Aorta (tissue), 5 donors: Measurements from ENCODE around the gene SLC26A11. TPM values are rescaled to one million over a fixed set of nuclear protein-coding genes. Genes with fewer than 3 reads are reported as not detected.

Source experiments
- ATAC-seq: fragments of 200-7000 bp; cut with Tn5 transposase; one replicate; pipeline ENCODE4 v1.9.1; 2022; ENCODE audit warnings: moderate library complexity; ENCODE audit not compliant: low FRiP score
- DNase-seq, 2 donors: peaks; one replicate each; pipeline ENCODE4 v3.0.0-alpha.2; 2020
- H3K27ac ChIP-seq, 2 donors: one replicate each; pipeline ENCODE4 v1.5.1; 2013; ENCODE audit warnings: low read length in 2 of 2, mild to moderate bottlenecking in 2 of 2, moderate library complexity in 2 of 2, control low read depth in 1 of 2, inconsistent platforms in 1 of 2, low read depth in 1 of 2
- H3K27me3 ChIP-seq, 2 donors: one replicate each; pipeline ENCODE4 v1.6.1; 2013; ENCODE audit warnings: control low read depth in 1 of 2, low read length in 1 of 2, mild to moderate bottlenecking in 1 of 2, moderate library complexity in 1 of 2; ENCODE audit not compliant: insufficient read depth in 2 of 2, control insufficient read depth in 1 of 2
- H3K36me3 ChIP-seq, 2 donors: one replicate each; pipeline ENCODE4 v1.6.1; 2013; ENCODE audit warnings: control low read depth in 1 of 2, low read length in 1 of 2, mild to moderate bottlenecking in 1 of 2; ENCODE audit not compliant: insufficient read depth in 2 of 2, control insufficient read depth in 1 of 2
- H3K4me1 ChIP-seq, 2 donors: one replicate each; pipeline ENCODE4 v1.6.1; 2013; ENCODE audit warnings: low read length in 2 of 2, control low read depth in 1 of 2, mild to moderate bottlenecking in 1 of 2, moderate library complexity in 1 of 2; ENCODE audit not compliant: insufficient read depth in 2 of 2, control insufficient read depth in 1 of 2
- H3K4me3 ChIP-seq, 2 donors: one replicate each; pipeline ENCODE4 v1.5.1; 2013; ENCODE audit warnings: low read length in 2 of 2, control low read depth in 1 of 2, mild to moderate bottlenecking in 1 of 2
- H3K9me3 ChIP-seq: one replicate; pipeline ENCODE4 v1.6.1; 2013; ENCODE audit warnings: mild to moderate bottlenecking, low read length; ENCODE audit not compliant: control insufficient read depth
- WGBS, 2 donors: extraction: QIAGEN DNeasy Blood & Tissue Kit; methylation state at CpG; one replicate each; pipeline ENCODE4 v1.1.7; 2013; 5-methylcytosine and 5-hydroxymethylcytosine counted together
- intact Hi-C, 2 donors: fragments of 100-400 bp; cut with DNase I; formaldehyde crosslinking; loops; one replicate each; pipeline versions ENCODE4 v1.14.2 to v1.15.0; 2022
- polyA plus RNA-seq, 2 donors: library from polyadenylated mRNA; stranded (reverse); fragments of 200-250 nt; gene quantifications; one replicate each; pipeline ENCODE4 v1.2.3, GENCODE V29; 2013
- total RNA-seq, 2 donors: library from RNA; stranded (reverse); fragmentation: NEBNext Ultra II Directional; extraction: Animal tissue kit (Norgen Biotek cat#: 25700); gene quantifications; one replicate each; pipeline ENCODE4 v1.2.1, GENCODE V29; 2021
- donor health status: healthy with polysubstance abuse.
- donor health status: Bipolar disorder and iron deficiency.
- donor health status: DM: no; HTN: no; CAD: no.
- donor health status: DM: no; HTN: no; CAD: no.
- donor health status: DM: yes; HTN: yes; CAD: no.

The SLC26A11 gene
- total and polyA plus RNA-seq, 4 donors: 7.3 to 34.0 (median 17.5) TPM

GRCh38 chr17:80202197-80202596, 18.0 kb upstream of the SLC26A11 start:
- no peak for ATAC-seq
- WGBS, 2 donors: 86 to 89% methylated on average over 17 of the region's 17 CpGs
- Histone ChIP-seq H3K4me1 (no peaks in the 10 kb centered on the region), H3K27me3 (no peaks in the 10 kb centered on the region), H3K36me3 (no peaks in the 10 kb centered on the region), H3K4me3 (no peak overlapping the region), H3K27ac (no peak overlapping the region), H3K9me3 (no peaks in the 10 kb centered on the region)
- intact Hi-C loops: no loop called here
- DNase-seq: no peak

- no peak overlapping the region for H3K4me3 ChIP-seq
- ATAC-seq (no peak), DNase-seq (no peak)
- intact Hi-C loops: no loop called here
- H3K4me1 ChIP-seq: no peaks in the 10 kb centered on the region
- no peaks in the 10 kb centered on the region for H3K9me3 ChIP-seq
- no peaks in the 10 kb centered on the region for H3K36me3 ChIP-seq
- H3K27ac ChIP-seq: no peak overlapping the region
- H3K27me3 ChIP-seq: no peaks in the 10 kb centered on the region
- WGBS, 2 donors: 79 to 81% methylated on average over 11 of the region's 11 CpGs
These were observed 16.7 kb upstream of the SLC26A11 start for GRCh38 chr17:80203471-80203963.

GRCh38 chr17:80204626-80205468, 15.4 kb upstream of the SLC26A11 start:
- intact Hi-C loops: no loop called here
- H3K27ac ChIP-seq: no peak overlapping the region
- WGBS, 2 donors: 77 to 80% methylated on average over 19 of the region's 19 CpGs

GRCh38 chr17:80205811-80206210, 14.4 kb upstream of the SLC26A11 start:
- ATAC-seq (no peak), DNase-seq (no peak)
- intact Hi-C loops: no loop called here
- H3K4me1 ChIP-seq: no peaks in the 10 kb centered on the region
- H3K36me3 ChIP-seq: peaks cover 0 to 2% of the 10 kb centered on the region in 2 donors
- no peaks in the 10 kb centered on the region for H3K27me3 ChIP-seq
- no peak overlapping the region for H3K4me3 ChIP-seq
- H3K9me3 ChIP-seq: no peaks in the 10 kb centered on the region
- no peak overlapping the region for H3K27ac ChIP-seq
- WGBS, 2 donors: 83 to 87% methylated on average over 13 of the region's 13 CpGs

More at GRCh38 chr17:80204626-80205468, 15.4 kb upstream of the SLC26A11 start:
- Histone ChIP-seq H3K9me3 (no peaks in the 10 kb centered on the region), H3K27me3 (no peaks in the 10 kb centered on the region), H3K4me1 (no peaks in the 10 kb centered on the region), H3K36me3 (no peaks in the 10 kb centered on the region), H3K4me3 (no peak overlapping the region)
- DNase-seq: no peak
- ATAC-seq: no peak

GRCh38 chr17:80208050-80208449, 12.2 kb upstream of the SLC26A11 start:
- Histone ChIP-seq H3K27me3 (no peaks in the 10 kb centered on the region), H3K9me3 (no peaks in the 10 kb centered on the region), H3K4me3 (no peak overlapping the region), H3K4me1 (no peaks in the 10 kb centered on the region), H3K27ac (no peak overlapping the region), H3K36me3 (peaks cover 0 to 2% of the 10 kb centered on the region in 2 donors)
- DNase-seq: no peak
- ATAC-seq: no peak
- 96% methylated on average over 12 to 16 of the region's 16 CpGs for WGBS, 2 donors
- intact Hi-C loops: no loop called here

- intact Hi-C loops: no loop called here
- peaks cover 0 to 2% of the 10 kb centered on the region in 2 donors for H3K36me3 ChIP-seq
- no peak for ATAC-seq
These were observed 10.5 kb upstream of the SLC26A11 start for GRCh38 chr17:80209765-80210164.

GRCh38 chr17:80210348-80211108, 9.7 kb upstream of the SLC26A11 start:
- Histone ChIP-seq H3K9me3 (no peaks in the 10 kb centered on the region), H3K4me3 (no peak overlapping the region), H3K27me3 (no peaks in the 10 kb centered on the region), H3K36me3 (peaks cover 0 to 2% of the 10 kb centered on the region in 2 donors), H3K27ac (no peak overlapping the region), H3K4me1 (no peaks in the 10 kb centered on the region)
- DNase-seq (no peak), ATAC-seq (no peak)
- 95 to 96% methylated on average over 47 of the region's 47 CpGs for WGBS, 2 donors
- intact Hi-C loops: no loop called here

More at GRCh38 chr17:80209765-80210164, 10.5 kb upstream of the SLC26A11 start:
- 88 to 91% methylated on average over 12 of the region's 12 CpGs for whole genome bisulfite sequencing, 2 donors
- Histone ChIP-seq H3K27me3 (no peaks in the 10 kb centered on the region), H3K27ac (no peak overlapping the region), H3K4me3 (no peak overlapping the region), H3K9me3 (no peaks in the 10 kb centered on the region), H3K4me1 (no peaks in the 10 kb centered on the region)
- DNase-seq: no peak

GRCh38 chr17:80212109-80212508, 8.1 kb upstream of the SLC26A11 start:
- peaks cover 0 to 2% of the 10 kb centered on the region in 2 donors for H3K36me3 ChIP-seq
- WGBS, 2 donors: 90% methylated on average over 22 of the region's 22 CpGs

More at GRCh38 chr17:80212109-80212508, 8.1 kb upstream of the SLC26A11 start:
- Histone ChIP-seq H3K4me3 (no peak overlapping the region), H3K9me3 (no peaks in the 10 kb centered on the region), H3K27me3 (no peaks in the 10 kb centered on the region), H3K4me1 (no peaks in the 10 kb centered on the region), H3K27ac (no peak overlapping the region)
- ATAC-seq (no peak), DNase-seq (no peak)
- intact Hi-C loops: no loop called here
